DMS153 treated with DMSO at 0.1 percent for 48 hours (cell line): ENCODE measurements around the gene ZNF674.
A peak's percentile ranks its signal among the peaks of the same experiment; 100 is the strongest.

ENCODE experiments used
- DNase-seq: peaks from one replicate; lab custom pipeline; 2025; ENCODE audit not compliant: unreplicated experiment; lab: John Stamatoyannopoulos, UW

ZNF674 gene

DNA sequence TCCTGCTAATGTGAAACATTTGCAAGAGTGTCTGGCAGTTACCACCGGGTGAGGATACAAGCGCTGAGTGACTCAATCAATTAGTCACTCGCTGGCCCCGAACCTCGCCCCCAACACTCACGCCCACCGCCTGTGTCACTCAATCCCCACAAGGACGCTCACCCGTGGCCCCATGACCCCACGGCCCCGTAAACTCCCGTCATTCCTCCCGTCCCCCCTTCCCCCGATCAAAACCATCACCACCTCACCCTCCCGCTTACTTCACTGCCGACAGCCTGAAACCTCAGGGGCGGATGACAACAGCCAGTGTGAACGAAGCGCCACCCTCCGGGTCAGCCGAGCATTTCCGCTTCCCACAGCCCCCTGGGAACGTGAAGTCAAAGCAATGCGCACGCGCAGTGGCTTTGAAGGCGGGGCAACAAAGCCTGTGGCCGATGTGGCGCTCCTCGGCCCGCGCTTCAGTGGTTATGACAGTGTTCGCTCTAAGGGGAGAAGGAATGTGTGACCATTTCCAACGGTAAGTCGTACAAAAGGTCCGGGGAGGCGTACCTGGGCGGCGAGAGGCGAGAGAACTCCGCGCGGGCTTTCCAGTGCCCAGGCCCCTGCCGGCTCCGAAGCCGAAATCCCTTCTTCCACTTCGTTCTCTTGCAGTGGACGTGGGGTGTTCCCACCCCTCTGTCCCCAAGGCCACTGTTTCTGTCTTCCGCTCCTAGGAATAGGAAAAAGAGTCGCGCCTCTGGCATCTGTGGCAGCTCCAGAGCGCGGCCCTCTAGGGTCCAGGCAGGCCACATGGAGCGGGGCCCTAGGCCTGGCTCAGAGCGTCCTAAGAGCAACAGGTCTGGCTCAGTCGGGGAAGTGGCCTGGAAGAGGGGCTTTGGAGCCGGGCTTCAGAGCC lies at the start of gene ZNF674:
ZNF674 (minus strand) TSS at position 311 of the 895 bp plus-strand sequence. CDS start 3,334 bp downstream, outside the sequence.
- peak; percentile 71 for DNase-seq

DNA sequence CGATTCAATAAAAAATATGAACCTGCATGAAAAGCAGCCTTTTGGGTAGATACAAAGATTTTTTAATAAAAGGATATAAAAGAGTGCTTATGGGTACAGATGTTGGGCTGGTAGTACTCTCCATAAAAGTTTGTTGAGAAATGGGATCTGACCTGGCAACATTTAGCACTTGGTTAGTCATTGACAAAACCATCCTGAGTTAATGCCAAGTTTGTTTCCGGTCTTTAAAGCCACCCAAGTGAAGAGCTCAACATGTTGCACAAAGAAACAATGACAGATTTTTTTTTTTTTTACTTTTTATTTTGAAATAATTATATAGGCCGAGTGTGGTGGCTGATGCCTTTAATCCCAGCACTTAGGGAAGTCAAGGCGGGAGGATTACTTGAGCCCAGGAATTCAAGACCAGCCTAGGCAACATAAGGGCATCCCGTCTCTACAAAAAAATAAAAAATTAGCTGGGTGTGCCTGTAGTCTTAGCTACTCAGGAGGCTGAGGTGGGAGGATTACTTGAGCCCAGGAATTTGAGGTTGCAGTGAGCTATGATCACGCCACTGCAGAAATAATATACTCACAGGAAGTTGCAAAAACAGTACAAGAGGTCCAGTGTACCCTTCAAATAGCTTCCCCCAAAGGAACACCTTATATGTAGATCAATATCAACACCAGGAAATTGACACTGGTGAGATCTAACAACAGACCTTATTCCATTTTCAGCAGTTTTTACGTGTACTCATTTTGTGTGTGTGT lies 44.9 kb upstream of the ZNF674 start:
- no peak for DNase-seq

DNA sequence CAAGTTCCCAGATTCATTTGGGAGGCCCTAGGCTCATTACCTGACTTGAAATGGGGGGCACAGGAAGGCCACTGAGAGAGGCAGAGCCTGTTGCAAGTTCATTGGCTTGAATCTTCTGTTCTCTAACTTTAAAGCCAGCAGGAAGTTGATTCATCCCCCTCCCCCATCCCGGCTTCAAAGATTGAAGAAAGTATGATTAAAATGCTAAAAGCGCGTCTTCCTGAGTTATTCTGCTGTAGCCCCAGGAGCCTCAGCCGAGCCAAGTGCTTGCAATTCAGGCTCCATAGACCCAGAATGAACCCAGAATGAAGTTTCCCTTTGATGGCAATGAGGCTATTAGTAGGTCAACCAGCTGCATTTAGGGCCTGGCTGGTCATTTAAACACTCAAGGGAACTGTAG lies 43.0 kb upstream of the ZNF674 start:
- no peak for DNase-seq

DNA sequence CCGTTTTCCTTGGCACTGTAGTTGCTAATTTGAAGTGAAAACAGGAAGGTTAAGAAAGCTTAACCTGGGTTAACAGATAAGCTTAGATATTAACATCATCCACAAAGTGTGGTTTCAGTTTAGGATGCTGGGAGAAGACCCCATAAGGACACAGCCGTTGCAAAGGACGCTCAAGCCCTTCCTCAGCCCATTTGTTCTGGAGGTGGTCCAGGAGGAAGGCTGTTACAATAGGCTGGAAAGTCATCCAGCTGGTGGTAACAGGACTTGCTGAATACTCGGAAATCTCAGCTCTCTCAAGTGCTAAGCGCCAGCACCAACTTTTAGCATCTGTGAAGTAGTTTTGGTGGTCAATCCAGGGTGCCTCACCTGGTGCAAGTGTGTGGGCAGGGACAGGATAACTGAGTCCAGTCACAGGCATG lies 42.5 kb upstream of the ZNF674 start:
- DNase-seq, result no peak

DNA sequence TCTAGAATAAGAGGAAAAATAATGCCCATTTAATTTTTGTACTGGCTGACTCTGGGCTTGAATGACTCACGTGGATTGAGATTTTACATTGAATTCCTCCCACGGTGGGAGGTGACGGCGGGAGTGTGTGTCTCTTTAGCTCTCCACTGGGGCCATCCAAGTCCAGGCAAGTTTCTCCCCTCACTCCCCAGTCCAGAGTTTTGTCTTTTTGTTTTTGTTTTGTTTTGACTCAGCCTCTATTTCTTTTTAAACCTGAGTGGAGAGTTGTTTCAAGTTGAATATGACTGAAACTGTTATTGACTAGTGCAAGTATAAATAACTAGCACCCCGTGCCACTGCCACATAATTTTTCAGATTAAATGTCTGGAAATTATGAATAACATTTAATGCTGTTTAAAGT lies 41.9 kb upstream of the ZNF674 start:
- no peak for DNase-seq

DNA sequence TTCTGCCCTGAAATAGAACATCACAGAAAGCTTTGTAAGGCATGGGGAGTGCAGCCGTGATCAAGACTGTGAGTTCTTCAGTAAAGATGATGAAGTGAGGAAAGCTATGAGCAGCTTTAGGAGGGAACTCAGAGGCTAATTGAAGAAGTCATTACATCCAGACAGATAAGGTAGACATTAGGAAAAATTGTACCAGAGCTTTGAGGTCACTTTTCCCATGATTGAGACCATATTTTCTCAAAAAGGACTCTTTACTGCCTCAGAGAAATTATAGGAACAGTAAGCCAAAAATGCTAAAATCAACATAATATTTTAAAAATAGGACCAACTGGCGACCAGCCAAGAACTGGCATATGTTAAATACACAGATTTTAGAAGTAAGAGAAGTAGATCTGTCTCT lies 39.5 kb upstream of the ZNF674 start:
- DNase-seq, result no peak

DNA sequence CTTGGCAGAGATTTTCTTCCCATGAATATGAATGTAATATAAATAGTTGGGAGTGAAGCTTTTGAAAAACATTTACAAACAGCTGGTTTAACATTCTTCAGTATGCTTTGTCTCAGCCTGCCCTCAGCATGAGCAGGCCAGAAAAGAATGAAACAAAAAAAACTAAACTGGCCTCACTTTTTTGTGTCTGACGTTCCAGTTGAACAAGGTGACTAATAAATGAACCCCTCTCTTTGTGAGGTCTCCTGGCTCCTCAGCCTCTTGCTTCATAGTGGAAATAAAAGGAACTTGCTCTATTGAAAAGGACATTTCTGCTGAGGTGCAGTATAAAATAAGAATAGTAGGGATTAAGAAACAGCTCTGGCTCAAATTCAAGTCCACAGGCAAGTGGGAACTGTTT lies 37.7 kb upstream of the ZNF674 start:
- no peak for DNase-seq

DNA sequence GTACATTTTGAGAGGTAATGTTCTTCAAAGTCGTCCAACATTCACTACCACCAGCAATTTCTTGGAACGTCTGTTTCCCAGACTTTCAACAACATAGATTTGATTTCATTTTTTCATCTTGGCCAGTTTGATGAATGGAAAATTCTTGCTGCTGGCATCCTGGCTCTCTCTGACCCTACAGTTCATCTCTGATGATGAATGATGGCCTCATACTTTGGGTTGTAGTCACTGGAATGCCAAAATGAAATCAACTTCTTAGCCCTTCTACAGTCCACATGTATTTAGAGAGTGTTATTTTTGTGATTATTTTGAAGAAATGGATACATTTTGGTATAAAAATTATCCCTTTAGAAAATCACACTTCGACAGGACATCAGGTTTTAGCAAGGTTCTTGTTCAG lies 37.1 kb upstream of the ZNF674 start:
- no peak for DNase-seq

DNA sequence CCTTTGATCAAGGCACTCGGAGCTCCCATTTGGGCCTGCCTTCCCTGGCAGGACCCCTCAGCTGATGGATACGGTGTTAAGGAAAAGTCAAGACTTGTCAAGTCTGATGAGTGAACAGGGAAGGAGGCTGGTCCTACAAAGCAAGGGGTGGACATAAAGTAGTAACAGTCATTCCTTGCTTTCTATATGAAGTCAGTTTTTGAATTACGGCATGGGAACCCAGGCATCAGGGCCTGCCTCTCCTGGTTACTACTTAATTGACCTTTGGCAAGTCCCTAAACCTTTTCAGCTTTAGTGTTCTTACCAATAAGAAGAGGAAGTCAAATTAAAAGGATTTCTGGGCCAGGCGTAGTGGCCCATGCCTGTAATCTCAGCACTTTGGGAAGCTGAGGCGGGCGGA lies 35.4 kb upstream of the ZNF674 start:
- no peak for DNase-seq

DNA sequence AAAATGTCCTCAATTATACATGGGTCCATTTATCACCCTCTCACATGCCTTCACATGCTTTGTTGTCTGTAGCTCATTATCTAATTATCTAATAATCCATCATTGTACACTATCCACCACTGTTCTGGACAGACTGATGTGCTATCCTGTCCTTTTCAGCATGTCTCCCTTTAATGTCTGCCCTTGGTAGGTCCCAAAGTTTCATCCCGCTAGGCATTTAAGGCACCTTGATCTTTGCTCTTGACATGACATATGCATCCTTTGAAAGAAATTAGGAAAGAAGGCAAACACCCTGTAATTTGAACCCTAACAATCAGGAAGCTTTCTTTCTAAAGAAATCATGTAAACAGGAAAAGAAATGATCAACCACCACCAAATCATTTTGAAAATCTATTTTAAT lies 34.0 kb upstream of the ZNF674 start:
- no peak for DNase-seq

DNA sequence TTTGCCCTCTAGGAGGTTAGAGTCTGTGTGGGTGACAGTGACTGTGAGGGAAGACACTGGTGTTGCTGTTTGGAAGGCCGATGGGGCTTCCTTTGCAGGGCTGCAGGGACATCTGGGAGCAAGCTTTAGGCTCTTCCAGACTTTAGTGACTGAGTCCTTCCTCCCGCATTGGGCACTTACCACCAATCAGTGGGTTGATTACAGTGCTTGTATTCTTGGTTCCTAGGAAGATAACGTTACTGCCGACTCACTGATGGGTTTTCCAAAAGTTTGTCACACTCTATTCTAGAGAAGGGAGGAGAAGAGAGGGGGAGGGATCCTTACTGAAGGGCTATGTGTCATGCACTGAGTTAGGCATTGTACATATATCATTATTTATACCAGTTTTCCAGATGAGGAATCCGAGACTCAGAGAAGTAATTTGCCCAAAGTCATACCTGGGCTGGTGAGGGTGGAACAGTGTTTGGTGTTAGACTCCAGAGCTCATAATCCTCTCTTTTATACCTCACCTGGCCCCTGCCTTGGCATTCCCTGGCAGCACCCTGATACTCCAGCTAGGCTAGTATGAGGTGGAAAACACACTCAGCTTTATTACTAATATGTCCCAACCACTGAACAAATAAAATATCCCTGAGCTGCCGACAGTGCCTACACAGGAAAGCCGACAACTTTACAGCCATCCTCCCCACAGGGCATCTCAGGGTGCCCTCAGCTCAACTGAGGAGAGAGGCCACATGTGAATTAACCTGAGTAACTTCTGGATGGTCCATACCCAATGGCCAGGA lies 32.2 kb upstream of the ZNF674 start:
- DNase-seq, result no peak

DNA sequence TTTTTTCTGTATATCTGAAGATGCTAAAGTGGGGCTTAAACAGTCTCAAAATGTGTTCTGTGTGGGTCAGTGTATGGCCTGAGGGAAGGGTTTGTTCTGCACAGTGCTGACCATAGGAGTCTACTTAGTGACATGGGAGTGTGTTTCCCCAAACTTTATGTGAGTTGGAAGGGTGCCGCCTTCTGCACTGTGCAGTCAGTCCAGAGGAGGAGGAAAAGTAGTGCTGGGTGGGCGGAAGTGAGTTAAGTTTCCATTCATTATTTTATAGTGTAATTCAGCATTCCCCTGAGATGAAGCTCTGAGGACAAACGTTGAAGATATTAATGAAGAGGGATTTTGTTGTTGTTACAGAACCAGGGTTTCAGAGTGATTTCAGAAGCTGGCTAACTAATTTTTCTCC lies 31.2 kb upstream of the ZNF674 start:
- no peak for DNase-seq

DNA sequence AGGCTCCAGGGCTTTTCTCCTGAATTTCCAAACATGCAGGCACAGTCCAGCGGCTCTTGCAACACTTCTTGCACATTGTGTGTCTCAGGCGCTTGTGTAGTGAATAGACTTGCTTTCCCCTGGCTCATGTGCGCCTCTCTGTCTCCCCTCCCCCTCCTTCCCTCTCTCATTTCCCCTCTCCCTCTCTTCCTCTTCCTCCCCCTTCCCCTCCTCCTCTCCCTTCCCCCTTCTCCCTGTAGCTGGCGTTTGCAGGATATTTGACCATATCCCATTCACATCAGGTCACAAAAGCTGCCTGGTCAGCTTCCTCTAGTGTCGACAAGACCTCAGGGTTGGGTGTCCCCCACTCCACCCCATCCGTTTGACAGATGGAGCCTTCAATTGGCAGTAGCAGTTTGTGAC lies 30.8 kb upstream of the ZNF674 start:
- DNase-seq, result no peak

DNA sequence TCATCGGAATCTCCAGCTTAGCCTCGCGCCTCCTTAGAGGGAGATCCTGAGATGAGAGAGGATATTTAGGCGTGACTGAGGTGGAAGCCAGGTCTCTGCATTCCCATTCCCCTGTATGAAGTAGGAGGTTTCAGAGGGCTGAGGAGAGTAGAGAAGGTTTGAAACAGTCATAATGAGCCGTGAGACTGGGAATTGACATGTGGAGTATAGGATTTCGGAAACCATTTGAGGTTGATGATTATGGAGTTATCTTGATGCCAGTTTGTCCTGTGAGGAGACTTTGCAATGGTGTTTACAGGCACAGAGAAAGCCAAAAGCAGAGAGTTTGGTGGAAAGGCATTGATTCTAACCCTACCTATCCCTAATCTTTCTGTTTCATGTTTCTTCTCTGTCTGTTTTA lies 30.4 kb upstream of the ZNF674 start:
- no peak for DNase-seq

DNA sequence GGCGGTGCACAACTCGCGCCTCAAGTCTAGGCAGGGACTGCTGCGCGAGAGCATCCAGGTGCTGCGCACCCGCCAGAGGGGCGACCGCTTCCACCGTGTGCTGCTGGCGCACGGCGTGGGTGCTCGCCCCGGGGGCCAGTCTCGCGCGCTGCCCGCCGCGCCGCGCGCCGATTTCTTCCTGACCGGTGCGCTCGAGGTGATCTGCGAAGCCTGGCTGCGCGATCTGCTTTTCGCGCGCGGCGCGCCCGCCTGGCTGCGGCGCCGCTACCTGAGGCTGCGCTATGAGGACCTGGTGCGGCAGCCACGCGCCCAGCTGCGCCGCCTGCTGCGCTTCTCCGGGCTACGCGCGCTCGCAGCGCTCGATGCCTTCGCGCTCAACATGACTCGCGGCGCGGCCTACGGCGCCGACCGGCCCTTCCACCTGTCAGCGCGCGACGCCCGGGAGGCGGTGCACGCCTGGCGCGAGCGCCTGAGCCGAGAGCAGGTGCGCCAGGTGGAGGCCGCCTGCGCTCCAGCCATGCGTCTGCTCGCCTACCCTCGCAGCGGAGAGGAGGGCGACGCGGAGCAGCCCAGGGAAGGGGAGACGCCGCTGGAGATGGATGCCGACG lies 29.7 kb upstream of the ZNF674 start:
- no peak for DNase-seq

DNA sequence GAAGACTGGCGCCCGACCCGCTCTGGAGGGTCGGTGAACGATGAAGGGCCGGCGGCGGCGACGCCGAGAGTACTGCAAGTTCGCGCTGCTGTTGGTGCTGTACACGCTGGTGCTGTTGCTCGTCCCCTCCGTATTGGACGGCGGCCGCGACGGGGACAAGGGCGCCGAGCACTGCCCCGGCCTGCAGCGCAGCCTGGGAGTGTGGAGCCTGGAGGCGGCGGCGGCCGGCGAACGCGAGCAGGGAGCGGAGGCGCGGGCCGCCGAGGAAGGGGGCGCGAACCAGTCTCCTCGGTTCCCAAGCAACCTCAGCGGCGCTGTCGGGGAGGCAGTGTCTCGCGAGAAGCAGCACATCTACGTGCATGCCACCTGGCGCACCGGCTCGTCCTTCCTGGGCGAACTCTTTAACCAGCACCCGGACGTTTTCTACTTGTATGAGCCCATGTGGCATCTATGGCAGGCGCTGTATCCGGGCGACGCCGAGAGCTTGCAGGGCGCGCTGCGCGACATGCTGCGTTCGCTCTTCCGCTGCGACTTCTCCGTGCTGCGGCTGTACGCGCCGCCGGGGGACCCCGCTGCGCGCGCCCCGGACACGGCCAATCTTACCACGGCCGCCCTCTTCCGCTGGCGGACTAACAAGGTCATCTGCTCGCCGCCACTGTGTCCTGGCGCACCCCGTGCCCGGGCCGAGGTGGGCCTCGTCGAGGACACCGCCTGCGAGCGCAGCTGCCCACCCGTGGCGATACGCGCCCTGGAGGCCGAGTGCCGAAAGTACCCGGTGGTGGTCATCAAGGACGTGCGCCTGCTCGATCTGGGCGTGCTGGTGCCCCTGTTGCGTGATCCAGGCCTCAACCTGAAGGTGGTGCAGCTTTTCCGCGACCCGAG lies 28.9 kb upstream of the ZNF674 start:
- no peak for DNase-seq

DNA sequence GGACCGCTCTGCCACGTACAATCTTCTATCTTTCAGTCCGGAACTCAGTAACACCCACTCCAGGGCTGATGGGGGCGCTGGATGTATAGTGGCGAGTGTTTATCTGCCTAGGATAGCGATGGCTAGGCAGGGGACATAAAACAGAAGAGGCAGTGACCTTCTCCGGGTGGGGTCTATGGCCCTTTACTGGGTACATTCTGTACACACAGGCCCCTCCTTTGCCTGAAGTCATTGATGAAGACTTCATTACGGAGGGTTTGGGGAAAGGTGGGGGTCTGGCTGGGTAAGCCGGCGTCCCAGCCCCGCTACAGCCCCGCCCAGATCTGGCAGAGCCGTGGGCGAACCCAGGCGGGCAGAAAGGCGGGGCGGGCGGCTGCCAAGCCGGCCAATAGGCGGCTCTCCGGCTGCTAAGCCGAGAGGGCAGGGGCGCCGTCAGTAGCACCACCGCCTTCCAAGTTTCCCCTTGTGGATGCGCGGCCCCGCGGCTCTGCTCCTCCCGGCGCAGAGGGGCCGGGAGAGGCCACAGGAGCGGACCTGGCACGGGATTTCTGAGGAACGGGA lies 28.2 kb upstream of the ZNF674 start, which contains the start of gene CHST7:
CHST7 (plus strand) TSS at position 435 of the 561 bp plus-strand sequence. CDS start 167 bp downstream, outside the sequence.
- DNase-seq, result peak; percentile 33

DNA sequence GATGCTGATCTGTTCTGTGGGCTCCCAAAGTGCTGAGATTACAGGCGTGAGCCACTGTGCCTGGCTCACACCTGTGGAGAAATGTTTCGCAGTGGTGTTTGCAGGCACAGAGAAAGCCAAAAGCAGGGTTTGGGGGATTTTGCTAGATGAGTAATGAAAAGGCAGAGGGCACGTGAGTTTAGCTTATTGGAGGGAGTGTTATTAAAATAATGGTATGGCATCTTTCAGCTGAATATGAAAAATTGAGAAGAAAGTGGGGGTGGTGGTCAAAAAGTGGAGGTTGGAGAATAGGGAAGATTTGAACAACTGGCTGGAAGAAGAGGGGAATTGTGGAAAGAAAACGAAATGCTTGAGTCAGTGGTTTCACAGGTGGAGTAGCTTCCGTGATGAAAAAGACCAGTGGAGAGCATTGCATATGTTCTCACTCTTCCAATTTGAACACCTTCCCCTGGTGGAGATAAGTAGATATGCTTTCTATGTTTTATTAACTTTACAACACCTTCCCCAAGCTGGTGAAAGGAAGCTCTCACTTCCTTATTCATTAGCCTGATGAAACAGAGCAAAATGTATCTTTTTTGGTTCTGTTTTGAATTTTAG lies 27.2 kb upstream of the ZNF674 start:
- no peak for DNase-seq
